GM18861 (cell line): ENCODE data around the gene SVEP1.
A peak's percentile ranks its signal among the peaks of the same experiment; 100 is the strongest.

Source experiments
- ATAC-seq: cut with Tn5 transposase; IDR thresholded peaks from one replicate; pipeline ENCODE4 v1.9.1; 2021; ENCODE audit not compliant: unreplicated experiment

SVEP1 gene

DNA sequence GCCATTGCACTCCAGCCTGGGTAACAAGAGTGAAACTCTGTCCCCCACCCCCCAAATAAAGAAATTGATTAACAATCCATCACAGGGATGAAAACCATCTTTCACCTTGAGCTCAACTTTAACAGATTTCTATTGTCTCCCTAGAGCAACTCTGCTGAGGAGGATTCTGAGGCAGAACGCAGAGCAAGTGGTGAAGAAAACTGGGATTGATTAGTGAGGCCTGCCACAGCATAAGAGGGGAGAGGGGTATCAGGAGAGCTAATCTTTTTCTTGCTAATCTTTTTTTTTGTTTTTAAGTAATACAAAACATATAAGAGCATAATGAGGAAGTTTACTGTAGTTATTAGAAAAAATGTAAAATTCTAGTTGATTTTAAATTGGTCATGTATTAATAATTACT is 250.8 kb downstream of the SVEP1 start:
- no peak for ATAC-seq

DNA sequence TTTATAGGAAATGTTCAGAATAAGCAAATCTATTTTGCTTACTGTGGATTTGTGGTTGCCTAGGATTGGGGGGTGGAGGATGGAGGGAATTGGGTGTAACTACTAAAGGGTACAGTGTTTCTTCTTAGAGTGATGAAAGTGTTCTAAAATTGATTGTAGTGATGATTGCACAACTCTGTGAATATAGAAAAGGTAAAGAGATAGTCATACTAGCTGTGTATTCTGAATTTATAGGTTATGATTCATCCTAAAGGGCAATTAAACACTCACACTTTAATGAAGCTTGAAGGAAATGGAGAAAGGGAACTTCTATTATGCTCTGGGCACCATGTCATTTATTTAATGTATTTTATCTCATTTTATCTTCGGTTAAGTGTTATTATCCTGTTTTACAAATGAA is 251.8 kb downstream of the SVEP1 start:
- no peak for ATAC-seq

DNA sequence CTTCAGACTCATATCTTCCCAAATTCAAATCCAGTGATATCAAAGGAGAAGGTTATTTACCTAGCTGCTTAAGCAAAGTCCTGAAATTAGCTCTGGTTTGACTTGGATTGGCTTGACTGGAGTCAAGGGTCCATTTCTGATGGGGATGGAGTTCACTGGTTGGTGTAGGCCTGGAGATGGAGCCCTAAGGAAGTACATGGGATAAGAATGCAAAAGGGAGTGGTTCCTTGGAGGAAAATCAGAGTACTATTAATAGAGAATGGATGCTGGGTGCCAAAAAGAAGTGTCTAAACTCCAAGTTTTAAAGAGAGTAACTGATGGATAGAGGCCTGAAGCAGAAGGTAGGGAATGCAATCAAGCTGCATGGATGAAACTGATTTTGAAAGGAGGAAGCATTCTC is 255.7 kb downstream of the SVEP1 start:
- no peak for ATAC-seq

DNA sequence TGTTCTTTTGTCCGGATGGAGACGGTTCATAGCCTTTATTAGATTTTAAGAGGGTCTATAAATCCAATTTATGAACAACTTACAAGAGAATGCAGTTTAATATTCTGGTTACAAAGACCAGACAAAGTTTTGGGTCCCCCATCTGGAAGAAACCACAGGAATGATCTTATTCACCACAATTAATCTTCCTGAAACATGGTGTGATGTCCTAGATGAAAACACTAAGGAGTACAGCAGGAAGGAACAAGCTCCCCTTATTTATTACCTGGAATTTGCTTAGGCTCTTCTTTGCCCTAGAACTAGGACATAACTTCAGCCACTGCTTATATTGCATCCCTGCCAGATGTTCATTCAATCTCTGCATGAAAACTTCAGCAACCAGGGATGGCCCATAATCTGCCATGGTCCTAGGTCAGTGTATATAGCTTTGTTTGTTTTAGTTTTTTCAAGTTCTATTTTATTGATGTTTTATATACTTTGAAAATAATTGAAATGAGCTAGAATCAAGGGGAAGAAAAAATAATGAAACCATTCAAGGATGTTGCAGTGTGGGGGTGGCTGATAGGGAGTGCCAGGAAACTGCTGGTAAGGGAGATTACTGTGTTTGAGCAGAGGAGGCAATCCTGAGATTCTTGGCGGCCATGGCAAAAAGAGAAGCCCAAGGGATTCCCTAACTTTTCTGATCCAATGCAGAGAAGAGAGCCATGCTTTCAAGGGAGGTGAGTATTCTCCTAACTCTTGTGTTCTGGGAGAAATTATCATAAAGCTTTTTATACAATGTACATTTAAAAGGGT is 258.7 kb downstream of the SVEP1 start:
- ATAC-seq = no peak

DNA sequence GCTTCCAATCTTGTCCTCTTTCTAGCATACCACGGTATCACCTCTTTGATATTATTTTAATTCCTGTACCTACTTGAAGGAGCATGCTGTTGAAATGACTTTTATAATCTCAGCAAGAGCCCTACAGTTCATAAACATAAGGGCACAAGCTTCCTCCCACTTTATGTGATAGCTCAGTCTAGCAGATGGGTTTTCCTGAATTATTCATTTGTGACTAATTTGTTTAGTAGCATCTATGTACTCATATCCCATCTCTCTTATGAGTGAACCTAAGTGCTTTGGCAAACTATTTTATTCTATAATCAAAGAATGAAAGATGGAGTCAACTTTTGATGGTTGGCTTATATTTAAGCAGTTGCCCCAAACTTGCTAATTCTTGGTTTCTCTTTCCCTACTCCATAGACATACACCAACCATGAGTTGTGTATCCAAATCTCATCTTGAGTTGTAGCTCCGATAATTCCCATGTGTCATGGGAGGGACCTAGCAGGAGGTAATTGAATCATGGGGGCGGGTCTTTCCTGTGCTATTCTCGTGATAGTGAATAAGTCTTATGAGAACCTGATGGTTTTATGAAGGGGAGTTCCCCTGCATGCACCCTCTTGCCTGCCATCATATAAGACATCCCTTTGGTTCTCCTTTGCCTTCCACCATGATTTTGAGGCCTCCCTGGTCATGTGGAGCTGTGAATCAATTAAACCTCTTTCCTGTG is 259.6 kb downstream of the SVEP1 start:
- ATAC-seq = no peak

DNA sequence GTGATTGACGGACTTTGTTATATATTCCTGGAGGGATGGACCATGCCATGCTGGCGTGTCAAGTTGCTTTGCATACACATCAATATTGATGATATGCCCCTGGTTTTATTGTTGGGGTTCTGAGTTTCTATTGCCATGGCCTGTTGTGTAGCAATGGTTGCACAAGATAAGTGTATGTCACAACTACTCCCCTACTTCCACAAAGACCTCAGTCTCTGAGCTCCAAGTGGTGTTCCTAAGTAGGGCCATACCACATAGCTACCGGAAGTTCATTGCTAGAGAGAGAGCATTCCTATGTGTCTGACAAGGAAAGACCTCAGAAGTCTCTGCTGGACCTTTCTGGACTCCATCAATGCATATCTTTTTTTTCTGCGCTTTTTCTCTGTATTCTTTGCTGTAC is 261.6 kb downstream of the SVEP1 start:
- ATAC-seq = no peak

DNA sequence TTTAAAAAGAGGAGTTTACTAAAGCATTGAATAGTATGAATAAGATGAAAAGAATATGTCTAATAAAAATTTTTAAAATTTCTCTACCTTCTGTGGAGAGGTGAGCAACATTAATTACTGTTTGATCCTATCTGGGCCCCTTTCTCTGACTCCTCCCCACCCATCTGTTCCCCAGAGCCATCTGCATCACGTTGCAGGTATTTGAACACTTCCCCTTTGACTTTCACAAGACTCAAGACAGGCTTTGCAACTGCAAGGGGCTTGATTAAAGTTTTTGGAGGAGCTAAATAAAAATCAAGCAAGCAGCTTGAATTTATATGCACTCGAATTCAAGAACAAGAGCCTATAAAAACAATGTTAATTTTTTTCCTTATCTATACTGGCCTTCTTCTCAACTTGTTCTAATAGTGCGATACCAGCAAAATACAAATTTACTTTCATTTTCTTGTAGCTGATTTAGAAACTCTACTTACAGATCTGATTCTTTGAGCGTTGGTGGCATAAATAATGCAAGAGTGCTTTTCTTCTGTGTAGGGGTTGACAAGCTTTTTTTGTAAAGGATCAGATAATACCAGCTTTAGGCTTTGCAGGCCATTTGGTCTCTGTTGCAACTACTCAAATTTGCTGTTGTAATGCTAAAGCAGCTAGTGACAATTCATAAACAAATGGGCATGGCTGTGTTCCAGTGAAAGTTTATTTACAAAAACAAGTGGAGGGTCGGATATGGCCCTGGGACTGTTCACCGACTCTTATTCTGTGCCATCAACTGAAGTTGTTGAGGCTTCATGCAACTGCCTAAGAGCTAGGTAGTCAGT is 263.1 kb downstream of the SVEP1 start:
- peak; percentile 93 for ATAC-seq
